IMR-90 (cell line): Measurements from ENCODE around the gene RFTN1. TPM values are rescaled to one million over a fixed set of nuclear protein-coding genes. Genes with fewer than 3 reads are reported as not detected.

Source experiments
- ATAC-seq: fragments of 200-7000 bp; cut with Tn5 transposase; 2 replicates; pipeline ENCODE4 v1.9.1; 2020; ENCODE audit warnings: low read depth, mild to moderate bottlenecking, moderate library complexity
- BruUV-seq: library from RNA; stranded (reverse); fragments of 400-500 nt; replicated peaks from 2 replicates; lab custom pipeline; 2021; lab: Mats Ljungman, UMichigan
- CTCF ChIA-PET: fragments of 300-600 bp; formaldehyde crosslinking; extraction: SDS; loops from one replicate; lab custom pipeline; 2021; ENCODE audit warnings: antibody characterized with exemption; lab: Yijun Ruan, JAX
- POLR2A ChIA-PET: fragments of 300-600 bp; sonication (Branson Sonifier 250); formaldehyde crosslinking; loops from one replicate; lab custom pipeline; 2022; ENCODE audit warnings: antibody characterized with exemption; ENCODE audit not compliant: unreplicated experiment; lab: Charles Lee
- DNase-seq: peaks from one replicate; pipeline ENCODE4 v3.0.0; 2013
- H2AFZ ChIP-seq: replicated peaks from 2 replicates; pipeline ENCODE3; 2013; ENCODE audit warnings: low read length, mild to moderate bottlenecking; ENCODE audit not compliant: poor library complexity
- H2AK5ac ChIP-seq: 2 replicates; pipeline ENCODE4 v1.6.1; 2013; ENCODE audit warnings: low read depth, low read length, inconsistent platforms
- H2AK9ac ChIP-seq: replicated peaks from 2 replicates; pipeline ENCODE3; 2013; ENCODE audit warnings: mild to moderate bottlenecking, low read depth, low read length, moderate library complexity; ENCODE audit not compliant: poor library complexity
- H2BK120ac ChIP-seq: 2 replicates; pipeline ENCODE4 v1.6.1; 2013; ENCODE audit warnings: low read depth, low read length, inconsistent platforms
- H2BK15ac ChIP-seq: 3 replicates; pipeline ENCODE4 v1.6.1; 2013; ENCODE audit warnings: low read depth, low read length, inconsistent platforms
- H2BK20ac ChIP-seq: 2 replicates; pipeline ENCODE4 v1.6.1; 2013; ENCODE audit warnings: low read depth, mild to moderate bottlenecking, inconsistent platforms, low read length, moderate library complexity
- H2BK5ac ChIP-seq: 2 replicates; pipeline ENCODE4 v1.6.1; 2013; ENCODE audit warnings: mild to moderate bottlenecking, low read depth, low read length, inconsistent platforms; ENCODE audit not compliant: poor library complexity, severe bottlenecking
- H3K14ac ChIP-seq: replicated peaks from 2 replicates; pipeline ENCODE4 v1.6.1; 2013; ENCODE audit warnings: low read depth, low read length, inconsistent platforms
- H3K18ac ChIP-seq: 2 replicates; pipeline ENCODE4 v1.6.1; 2013; ENCODE audit warnings: low read depth, low read length, control low read depth
- H3K23ac ChIP-seq: 2 replicates; pipeline ENCODE4 v1.6.1; 2013; ENCODE audit warnings: low read depth, low read length, inconsistent platforms
- H3K27ac ChIP-seq: 2 replicates; pipeline ENCODE4 v1.5.1; 2013; ENCODE audit warnings: mild to moderate bottlenecking, control low read depth, low read length; ENCODE audit not compliant: insufficient read depth
- H3K27me3 ChIP-seq: 2 replicates; pipeline ENCODE4 v1.6.1; 2013; ENCODE audit warnings: low read length; ENCODE audit not compliant: control insufficient read depth, insufficient read depth
- H3K36me3 ChIP-seq: 2 replicates; pipeline ENCODE4 v1.6.1; 2013; ENCODE audit warnings: low read length, mixed read lengths; ENCODE audit not compliant: control insufficient read depth, insufficient read depth
- H3K4ac ChIP-seq: 2 replicates; pipeline ENCODE4 v1.6.1; 2013; ENCODE audit warnings: low read depth, low read length, inconsistent platforms
- H3K4me1 ChIP-seq: 2 replicates; pipeline ENCODE4 v1.6.1; 2013; ENCODE audit warnings: low read length, mixed read lengths; ENCODE audit not compliant: control insufficient read depth, insufficient read depth
- H3K4me2 ChIP-seq: 2 replicates; pipeline ENCODE4 v1.6.1; 2013; ENCODE audit warnings: low read depth, mild to moderate bottlenecking, control low read depth, low read length, moderate library complexity
- H3K4me3 ChIP-seq: 2 replicates; pipeline ENCODE4 v1.5.1; 2013; ENCODE audit warnings: low read depth, mild to moderate bottlenecking, control low read depth, low read length, moderate library complexity; ENCODE audit not compliant: insufficient read depth
- H3K56ac ChIP-seq: 2 replicates; pipeline ENCODE4 v1.6.1; 2013; ENCODE audit warnings: low read length, inconsistent platforms; ENCODE audit not compliant: insufficient read depth; ENCODE audit errors: extremely low read depth
- H3K79me1 ChIP-seq, 2 experiments: 2 replicates each; pipeline ENCODE4 v1.6.1; 2013; ENCODE audit warnings: low read length in 2 of 2, inconsistent platforms in 1 of 2, low read depth in 1 of 2
- H3K9ac ChIP-seq: 2 replicates; pipeline ENCODE4 v1.6.1; 2013; ENCODE audit warnings: low read depth, low read length, control low read depth
- H3K9me1 ChIP-seq: 2 replicates; pipeline ENCODE4 v1.6.1; 2013; ENCODE audit warnings: low read length, inconsistent platforms; ENCODE audit not compliant: insufficient read depth
- H3K9me3 ChIP-seq: 2 replicates; pipeline ENCODE4 v1.6.1; 2013; ENCODE audit warnings: low read length; ENCODE audit not compliant: control insufficient read depth, insufficient read depth
- H4K20me1 ChIP-seq: 2 replicates; pipeline ENCODE4 v1.6.1; 2013; ENCODE audit warnings: low read length, inconsistent platforms; ENCODE audit not compliant: insufficient read depth
- H4K5ac ChIP-seq: 2 replicates; pipeline ENCODE4 v1.6.1; 2013; ENCODE audit warnings: mild to moderate bottlenecking, low read depth, low read length, control low read depth
- H4K8ac ChIP-seq, 2 experiments: 2 replicates each; pipeline ENCODE4 v1.6.1; 2013; ENCODE audit warnings: low read depth in 2 of 2, low read length in 2 of 2, control low read depth in 1 of 2, inconsistent platforms in 1 of 2
- H4K91ac ChIP-seq: 2 replicates; pipeline ENCODE4 v1.6.1; 2013; ENCODE audit warnings: low read depth, low read length, inconsistent platforms; ENCODE audit not compliant: insufficient read depth
- BHLHE40 ChIP-seq: fragments of 150-350 bp; IDR thresholded peaks from 2 replicates; pipeline ENCODE4 v1.6.1; 2016; ENCODE audit warnings: mild to moderate bottlenecking, low read depth, low read length
- CEBPB ChIP-seq: IDR thresholded peaks from 2 replicates; pipeline ENCODE4 v1.6.1; 2012; ENCODE audit warnings: low read depth, low read length, improper control_type of control experiment
- CHD1 ChIP-seq: IDR thresholded peaks from 2 replicates; pipeline ENCODE4 v1.6.1; 2012; ENCODE audit warnings: low read depth, low read length, improper control_type of control experiment
- FOS ChIP-seq: fragments of 150-350 bp; IDR thresholded peaks from 2 replicates; pipeline ENCODE4 v1.6.1; 2016; ENCODE audit warnings: low read depth, low read length
- MAFK ChIP-seq: IDR thresholded peaks from 2 replicates; pipeline ENCODE4 v1.6.1; 2012; ENCODE audit warnings: low read depth, low read length, improper control_type of control experiment
- MAZ ChIP-seq: IDR thresholded peaks from 2 replicates; pipeline ENCODE4 v1.6.1; 2012; ENCODE audit warnings: low read depth, mild to moderate bottlenecking, low read length, improper control_type of control experiment, moderate library complexity, borderline replicate concordance
- MXI1 ChIP-seq: IDR thresholded peaks from 2 replicates; pipeline ENCODE4 v1.6.1; 2012; ENCODE audit warnings: low read depth, mild to moderate bottlenecking, low read length, moderate library complexity, borderline replicate concordance
- NFE2L2 ChIP-seq: fragments of 150-350 bp; IDR thresholded peaks from 2 replicates; pipeline ENCODE4 v1.6.1; 2016; ENCODE audit warnings: low read depth, mild to moderate bottlenecking, low read length
- POLR2A ChIP-seq: IDR thresholded peaks from 2 replicates; pipeline ENCODE4 v1.6.1; 2012; ENCODE audit warnings: mild to moderate bottlenecking, low read depth, low read length
- RAD21 ChIP-seq: IDR thresholded peaks from 2 replicates; pipeline ENCODE4 v1.6.1; 2012; ENCODE audit warnings: low read length, improper control_type of control experiment
- RCOR1 ChIP-seq: IDR thresholded peaks from 2 replicates; pipeline ENCODE4 v1.6.1; 2012; ENCODE audit warnings: mild to moderate bottlenecking, low read length, improper control_type of control experiment; ENCODE audit not compliant: insufficient replicate concordance
- RFX5 ChIP-seq: IDR thresholded peaks from 2 replicates; pipeline ENCODE4 v1.8.0; 2012; ENCODE audit warnings: low read depth, mild to moderate bottlenecking, low read length, moderate library complexity
- SMC3 ChIP-seq: fragments of 150-350 bp; IDR thresholded peaks from 2 replicates; pipeline ENCODE4 v1.6.1; 2016; ENCODE audit warnings: low read depth, mild to moderate bottlenecking, antibody characterized with exemption, low read length, moderate library complexity
- USF2 ChIP-seq: fragments of 150-350 bp; IDR thresholded peaks from 2 replicates; pipeline ENCODE4 v1.6.1; 2017; ENCODE audit warnings: mild to moderate bottlenecking, antibody characterized with exemption, low read length, low read depth
- WGBS, 2 experiments: methylation state at CpG; one replicate each; pipeline versions ENCODE4 v1.1.5 to v1.1.7; 2013; ENCODE audit warnings: missing lambda C conversion rate in 2 of 2; ENCODE audit not compliant: insufficient read length in 1 of 2; ENCODE audit errors: extremely low coverage in 2 of 2; 5-methylcytosine and 5-hydroxymethylcytosine counted together
- dilution Hi-C: fragments of 300-500 bp; cut with HindIII; formaldehyde crosslinking; loops from one replicate; pipeline ENCODE4 v1.14.3; 2018; ENCODE audit warnings: low sequenced_read_pairs; ENCODE audit not compliant: unreplicated experiment
- in situ Hi-C: fragments of 300-500 bp; cut with MboI; formaldehyde crosslinking; loops from 3 replicates; pipeline ENCODE4 v1.14.3; 2019; ENCODE audit warnings: low sequenced_read_pairs, inconsistent platforms, mixed read lengths
- intact Hi-C: fragments of 100-400 bp; cut with micrococcal nuclease; formaldehyde crosslinking; loops from 2 replicates; pipeline ENCODE4 v1.10.0; 2022
- polyA plus RNA-seq, 3 experiments: library from polyadenylated mRNA; depleted of rRNA; stranded (reverse); fragments of >200 nt; gene quantifications; 2 replicates each; pipeline ENCODE4 v1.2.3, GENCODE V29; 2012; ENCODE audit warnings: low replicate concordance in 1 of 3
- total RNA-seq: library from RNA; depleted of rRNA; stranded (reverse); fragments of >200 nt; gene quantifications from 2 replicates; pipeline ENCODE4 v1.2.3, GENCODE V29; 2012
- TF ChIP-seq, protein P1 (sequence below): conservative IDR thresholded peaks from 2 replicates; pipeline ENCODE4 v1.5.1; 2012; ENCODE audit warnings: mild to moderate bottlenecking, low read depth, low read length, improper control_type of control experiment
- TF ChIP-seq, protein P2 (sequence below): fragments of 150-350 bp; IDR thresholded peaks from 2 replicates; pipeline ENCODE4 v1.6.1; 2016; ENCODE audit warnings: low read depth, mild to moderate bottlenecking, low read length, moderate library complexity, borderline replicate concordance

The RFTN1 gene
- total and polyA plus RNA-seq, 2 of the 4 experiments (the other 2 are of a cell fraction), result 45.0 to 52.0 TPM

- H2BK120ac ChIP-seq, result no peak overlapping the region
- no peak overlapping the region for H4K5ac ChIP-seq
- no peak for ATAC-seq
- no peaks in the 10 kb centered on the region for H3K27me3 ChIP-seq
- no peak overlapping the region for H3K18ac ChIP-seq
- DNase-seq, result no peak
- H3K36me3 ChIP-seq, result peaks cover 2% of the 10 kb centered on the region; the same call in 1 of the 2 replicates
- no peaks in the 10 kb centered on the region for H3K9me3 ChIP-seq
- TF ChIP-seq, protein P1, sequence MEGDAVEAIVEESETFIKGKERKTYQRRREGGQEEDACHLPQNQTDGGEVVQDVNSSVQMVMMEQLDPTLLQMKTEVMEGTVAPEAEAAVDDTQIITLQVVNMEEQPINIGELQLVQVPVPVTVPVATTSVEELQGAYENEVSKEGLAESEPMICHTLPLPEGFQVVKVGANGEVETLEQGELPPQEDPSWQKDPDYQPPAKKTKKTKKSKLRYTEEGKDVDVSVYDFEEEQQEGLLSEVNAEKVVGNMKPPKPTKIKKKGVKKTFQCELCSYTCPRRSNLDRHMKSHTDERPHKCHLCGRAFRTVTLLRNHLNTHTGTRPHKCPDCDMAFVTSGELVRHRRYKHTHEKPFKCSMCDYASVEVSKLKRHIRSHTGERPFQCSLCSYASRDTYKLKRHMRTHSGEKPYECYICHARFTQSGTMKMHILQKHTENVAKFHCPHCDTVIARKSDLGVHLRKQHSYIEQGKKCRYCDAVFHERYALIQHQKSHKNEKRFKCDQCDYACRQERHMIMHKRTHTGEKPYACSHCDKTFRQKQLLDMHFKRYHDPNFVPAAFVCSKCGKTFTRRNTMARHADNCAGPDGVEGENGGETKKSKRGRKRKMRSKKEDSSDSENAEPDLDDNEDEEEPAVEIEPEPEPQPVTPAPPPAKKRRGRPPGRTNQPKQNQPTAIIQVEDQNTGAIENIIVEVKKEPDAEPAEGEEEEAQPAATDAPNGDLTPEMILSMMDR, result no peak
- no peak for TF ChIP-seq RFX5
- TF ChIP-seq CEBPB, result no peak
- no peak for TF ChIP-seq RCOR1
- no peak for TF ChIP-seq NFE2L2
- TF ChIP-seq MAFK, result no peak
- TF ChIP-seq POLR2A, result no peak
- TF ChIP-seq, protein P2, sequence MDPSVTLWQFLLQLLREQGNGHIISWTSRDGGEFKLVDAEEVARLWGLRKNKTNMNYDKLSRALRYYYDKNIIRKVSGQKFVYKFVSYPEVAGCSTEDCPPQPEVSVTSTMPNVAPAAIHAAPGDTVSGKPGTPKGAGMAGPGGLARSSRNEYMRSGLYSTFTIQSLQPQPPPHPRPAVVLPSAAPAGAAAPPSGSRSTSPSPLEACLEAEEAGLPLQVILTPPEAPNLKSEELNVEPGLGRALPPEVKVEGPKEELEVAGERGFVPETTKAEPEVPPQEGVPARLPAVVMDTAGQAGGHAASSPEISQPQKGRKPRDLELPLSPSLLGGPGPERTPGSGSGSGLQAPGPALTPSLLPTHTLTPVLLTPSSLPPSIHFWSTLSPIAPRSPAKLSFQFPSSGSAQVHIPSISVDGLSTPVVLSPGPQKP, result no peak
- no peak for TF ChIP-seq FOS
- no peak for TF ChIP-seq MXI1
- no peak for TF ChIP-seq SMC3
- no peak for TF ChIP-seq RAD21
- TF ChIP-seq USF2, result no peak
- TF ChIP-seq CHD1, result no peak
- no peak for TF ChIP-seq MAZ
- no peak for TF ChIP-seq BHLHE40
- H2AK5ac ChIP-seq, result 0 out of 2 replicates have a peak overlapping the region, but pooled peaks have one; percentile 43
- no peak overlapping the region for H3K4me3 ChIP-seq
- POLR2A ChIA-PET, result no interaction called here
- no peak overlapping the region for H3K9ac ChIP-seq
- no peak overlapping the region for H3K14ac ChIP-seq
- dilution Hi-C loops (no loop called here), in situ Hi-C loops (no loop called here), intact Hi-C loops (no loop called here)
- peaks cover 27 to 62% of the 10 kb centered on the region in 2 experiments for H3K79me1 ChIP-seq
- no peak overlapping the region for H2AFZ ChIP-seq
- no peak overlapping the region for H3K56ac ChIP-seq
- CTCF ChIA-PET, result no interaction called here
- H4K91ac ChIP-seq, result no peak overlapping the region
- H3K4me2 ChIP-seq, result no peak overlapping the region
- BruUV-seq, result no TSS peak
- H2BK5ac ChIP-seq, result no peak overlapping the region
- H3K23ac ChIP-seq, result no peak overlapping the region
- no peak overlapping the region for H2BK15ac ChIP-seq
- no peak overlapping the region for H2BK20ac ChIP-seq
- no peak overlapping the region for H4K8ac ChIP-seq
- peaks cover 19% of the 10 kb centered on the region for H3K9me1 ChIP-seq
- no peak overlapping the region for H3K27ac ChIP-seq
- 92% methylated on average over 4 of the region's 13 CpGs; no CpG with 5 or more reads in 1 of the 2 experiments for WGBS, 2 experiments
- peaks cover 30% of the 10 kb centered on the region for H4K20me1 ChIP-seq
- no peak overlapping the region for H2AK9ac ChIP-seq
- H3K4me1 ChIP-seq, result peaks cover 12% of the 10 kb centered on the region
- H3K4ac ChIP-seq, result no peak overlapping the region
Observed at GRCh38 chr3:16426029-16426400, 87.5 kb downstream of the RFTN1 start.
